ENCODE data around the gene CA10. TPM values are rescaled to one million over a fixed set of nuclear protein-coding genes. Genes with fewer than 3 reads are reported as not detected.

CA10 gene
- total RNA-seq, 4 donors from 2014 or later, result 0.96 to 4.1 (median 1.1) TPM; not detected in 1

GRCh38 chr17:51699303-51699702 lies 459.2 kb downstream of the CA10 start:
- H3K36me3 ChIP-seq, result no peaks in the 10 kb centered on the region
- 85 to 92% methylated on average over 4 to 5 of the region's 5 CpGs for WGBS, 2 donors (ENCODE audit: low coverage in 1 of 2)
- no peaks in the 10 kb centered on the region for H3K9me3 ChIP-seq
- no peak overlapping the region for H3K4me3 ChIP-seq
- DNase-seq, result no peak
- intact Hi-C loops (cut with DNase I; ENCODE audit: low total_unique reads) (no loop called here), in situ Hi-C loops (cut with MboI; ENCODE audit: low pct_ligation_motif_present in 1 of 4, low pct_unique_long_range_greater_than_20kb in 1 of 4, low sequenced_read_pairs in 3 of 4) (no loop called here)
- no peaks in the 10 kb centered on the region for H3K4me1 ChIP-seq
- no peak for TF ChIP-seq EP300 (IDR thresholded peaks at IDR 0.05; ENCODE audit: low read depth)
- TF ChIP-seq CTCF (IDR thresholded peaks at IDR 0.05), result no peak
- TF ChIP-seq POLR2AphosphoS5 (IDR thresholded peaks at IDR 0.05), result no peak
- TF ChIP-seq POLR2A (IDR thresholded peaks at IDR 0.05), result no peak
- no peaks in the 10 kb centered on the region for H3K27me3 ChIP-seq
- no peak overlapping the region for H3K27ac ChIP-seq

- no peak overlapping the region for H3K27ac ChIP-seq
- H3K4me1 ChIP-seq, result no peaks in the 10 kb centered on the region
- 58% methylated on average over 2 of the region's 2 CpGs; no CpG with 5 or more reads in 1 of the 2 donors for WGBS, 2 donors (ENCODE audit: low coverage in 1 of 2)
- DNase-seq, result no peak
- H3K36me3 ChIP-seq, result no peaks in the 10 kb centered on the region
- H3K9me3 ChIP-seq, result no peaks in the 10 kb centered on the region
- in situ Hi-C loops (cut with MboI; ENCODE audit: low pct_ligation_motif_present in 1 of 4, low pct_unique_long_range_greater_than_20kb in 1 of 4, low sequenced_read_pairs in 3 of 4), result no loop called here
- no peak overlapping the region for H3K4me3 ChIP-seq
- H3K27me3 ChIP-seq, result no peaks in the 10 kb centered on the region
- intact Hi-C loops (cut with DNase I; ENCODE audit: low total_unique reads), result no loop called here
- no peak for TF ChIP-seq POLR2AphosphoS5 (IDR thresholded peaks at IDR 0.05)
- TF ChIP-seq CTCF (IDR thresholded peaks at IDR 0.05), result no peak
- no peak for TF ChIP-seq EP300 (IDR thresholded peaks at IDR 0.05; ENCODE audit: low read depth)
- no peak for TF ChIP-seq POLR2A (IDR thresholded peaks at IDR 0.05)
These were observed 465.6 kb downstream of the CA10 start for GRCh38 chr17:51692917-51693316.

GRCh38 chr17:51687887-51688286 lies 470.6 kb downstream of the CA10 start:
- TF ChIP-seq POLR2A (IDR thresholded peaks at IDR 0.05), result no peak
- TF ChIP-seq POLR2AphosphoS5 (IDR thresholded peaks at IDR 0.05), result no peak
- TF ChIP-seq EP300 (IDR thresholded peaks at IDR 0.05; ENCODE audit: low read depth), result no peak
- no peak for TF ChIP-seq CTCF (IDR thresholded peaks at IDR 0.05)
- H3K27me3 ChIP-seq, result no peaks in the 10 kb centered on the region
- in situ Hi-C loops (cut with MboI; ENCODE audit: low pct_ligation_motif_present in 1 of 4, low pct_unique_long_range_greater_than_20kb in 1 of 4, low sequenced_read_pairs in 3 of 4) (no loop called here), intact Hi-C loops (cut with DNase I; ENCODE audit: low total_unique reads) (no loop called here)
- DNase-seq, result no peak
- WGBS, 2 donors (ENCODE audit: low coverage in 1 of 2), result 96 to 100% methylated on average over 1 to 3 of the region's 3 CpGs
- H3K36me3 ChIP-seq, result no peaks in the 10 kb centered on the region
- no peak overlapping the region for H3K27ac ChIP-seq
- H3K4me1 ChIP-seq, result no peaks in the 10 kb centered on the region
- H3K9me3 ChIP-seq, result no peaks in the 10 kb centered on the region
- H3K4me3 ChIP-seq, result no peak overlapping the region

GRCh38 chr17:51685287-51685909 lies 473.1 kb downstream of the CA10 start:
- no peak overlapping the region for H3K4me3 ChIP-seq
- no peaks in the 10 kb centered on the region for H3K36me3 ChIP-seq
- H3K27me3 ChIP-seq, result no peaks in the 10 kb centered on the region
- intact Hi-C loops (cut with DNase I; ENCODE audit: low total_unique reads) (no loop called here), in situ Hi-C loops (cut with MboI; ENCODE audit: low pct_ligation_motif_present in 1 of 4, low pct_unique_long_range_greater_than_20kb in 1 of 4, low sequenced_read_pairs in 3 of 4) (no loop called here)
- TF ChIP-seq POLR2A (IDR thresholded peaks at IDR 0.05), result no peak
- TF ChIP-seq EP300 (IDR thresholded peaks at IDR 0.05; ENCODE audit: low read depth), result no peak
- no peak for TF ChIP-seq POLR2AphosphoS5 (IDR thresholded peaks at IDR 0.05)
- TF ChIP-seq CTCF (IDR thresholded peaks at IDR 0.05), result no peak
- no peak for DNase-seq
- 49 to 57% methylated on average over 2 of the region's 2 CpGs for WGBS, 2 donors (ENCODE audit: low coverage in 1 of 2)
- no peaks in the 10 kb centered on the region for H3K4me1 ChIP-seq
- H3K9me3 ChIP-seq, result no peaks in the 10 kb centered on the region
- no peak overlapping the region for H3K27ac ChIP-seq

Data from transverse colon (tissue), 4 donors.